Measurements from ENCODE around the gene ZGPAT. TPM values are rescaled to one million over a fixed set of nuclear protein-coding genes. Genes with fewer than 3 reads are reported as not detected.

The ZGPAT gene
- total and polyA plus RNA-seq, 2 of the 8 experiments (the other 6 are each of a cell fraction or from before 2014, with no cell fraction given): 14.5 to 21.4 TPM

DNA sequence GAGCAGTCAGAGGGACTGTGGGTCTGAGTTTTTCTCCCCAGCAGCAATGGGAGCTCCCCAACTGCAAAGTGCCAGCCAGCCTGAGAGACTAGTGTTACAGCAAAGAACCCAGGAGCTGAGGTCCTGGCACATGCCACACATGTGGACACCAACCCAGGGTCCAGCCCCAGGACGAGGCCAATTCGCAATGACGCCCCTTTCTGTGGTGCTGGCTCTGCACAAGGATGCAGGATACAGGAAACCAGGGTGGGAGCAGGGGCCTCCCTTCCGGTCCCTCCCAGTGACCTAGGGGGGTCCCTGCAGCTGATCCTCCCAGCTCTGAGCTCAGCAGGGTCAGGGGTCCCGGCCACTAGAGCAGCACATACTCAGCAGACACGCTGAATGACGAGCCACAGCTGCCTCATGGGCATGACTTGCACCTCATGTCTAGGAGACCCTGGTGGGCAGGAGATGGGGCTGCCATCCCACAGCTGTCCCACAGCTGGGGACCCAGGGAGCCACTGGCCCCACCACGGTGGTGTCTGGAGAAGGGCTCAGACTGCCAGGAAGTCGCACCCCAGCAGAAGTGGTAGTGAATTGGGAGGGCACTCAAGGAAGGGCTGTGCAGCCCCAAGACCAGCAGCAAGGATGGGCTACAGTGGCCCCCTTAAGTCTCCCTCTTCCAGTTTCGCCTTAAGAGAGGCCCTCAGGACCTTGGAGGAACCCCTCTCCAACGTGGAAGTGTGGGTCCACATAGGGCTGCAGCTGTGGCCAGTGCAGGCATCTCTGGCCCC, 3.7 kb upstream of the ZGPAT start (continued):
- TF ChIP-seq, protein P1, sequence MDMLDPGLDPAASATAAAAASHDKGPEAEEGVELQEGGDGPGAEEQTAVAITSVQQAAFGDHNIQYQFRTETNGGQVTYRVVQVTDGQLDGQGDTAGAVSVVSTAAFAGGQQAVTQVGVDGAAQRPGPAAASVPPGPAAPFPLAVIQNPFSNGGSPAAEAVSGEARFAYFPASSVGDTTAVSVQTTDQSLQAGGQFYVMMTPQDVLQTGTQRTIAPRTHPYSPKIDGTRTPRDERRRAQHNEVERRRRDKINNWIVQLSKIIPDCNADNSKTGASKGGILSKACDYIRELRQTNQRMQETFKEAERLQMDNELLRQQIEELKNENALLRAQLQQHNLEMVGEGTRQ (IDR thresholded peaks at IDR 0.05; ENCODE audit: low read length): no peak
- TF ChIP-seq KDM1A (IDR thresholded peaks at IDR 0.05; ENCODE audit: borderline replicate concordance, low read length) (no peak), TBP (IDR thresholded peaks at IDR 0.05; ENCODE audit: low read depth, low read length) (no peak), CREB1 (IDR thresholded peaks at IDR 0.05) (no peak), CHD1 (IDR thresholded peaks at IDR 0.05; ENCODE audit: low read depth, low read length) (no peak)

All from H1 (cell line).